Neural cell (in vitro differentiated cells): ENCODE results near the gene ZSWIM6.

ENCODE experiments used
- EP300 ChIP-seq: fragments of 450-650 bp; conservative IDR thresholded peaks from 2 replicates; pipeline ENCODE4 v1.6.1; 2014; ENCODE audit warnings: antibody characterized with exemption, mild to moderate bottlenecking, moderate library complexity; ENCODE audit not compliant: poor library complexity, severe bottlenecking
- MXI1 ChIP-seq: fragments of 450-650 bp; conservative IDR thresholded peaks from 2 replicates; pipeline ENCODE4 v1.6.1; 2014; ENCODE audit warnings: antibody characterized with exemption, mild to moderate bottlenecking; ENCODE audit not compliant: poor library complexity, severe bottlenecking
- POLR2AphosphoS5 ChIP-seq: IDR thresholded peaks from 2 replicates; pipeline ENCODE4 v1.6.1; 2012
- REST ChIP-seq: IDR thresholded peaks from 2 replicates; pipeline ENCODE4 v1.6.1; 2012; ENCODE audit warnings: borderline replicate concordance
- TF ChIP-seq, protein P1 (sequence below): fragments of 450-650 bp; IDR thresholded peaks from 2 replicates; pipeline ENCODE4 v1.5.1; 2014; ENCODE audit warnings: antibody characterized with exemption, mild to moderate bottlenecking, moderate library complexity; ENCODE audit not compliant: poor library complexity, severe bottlenecking

DNA sequence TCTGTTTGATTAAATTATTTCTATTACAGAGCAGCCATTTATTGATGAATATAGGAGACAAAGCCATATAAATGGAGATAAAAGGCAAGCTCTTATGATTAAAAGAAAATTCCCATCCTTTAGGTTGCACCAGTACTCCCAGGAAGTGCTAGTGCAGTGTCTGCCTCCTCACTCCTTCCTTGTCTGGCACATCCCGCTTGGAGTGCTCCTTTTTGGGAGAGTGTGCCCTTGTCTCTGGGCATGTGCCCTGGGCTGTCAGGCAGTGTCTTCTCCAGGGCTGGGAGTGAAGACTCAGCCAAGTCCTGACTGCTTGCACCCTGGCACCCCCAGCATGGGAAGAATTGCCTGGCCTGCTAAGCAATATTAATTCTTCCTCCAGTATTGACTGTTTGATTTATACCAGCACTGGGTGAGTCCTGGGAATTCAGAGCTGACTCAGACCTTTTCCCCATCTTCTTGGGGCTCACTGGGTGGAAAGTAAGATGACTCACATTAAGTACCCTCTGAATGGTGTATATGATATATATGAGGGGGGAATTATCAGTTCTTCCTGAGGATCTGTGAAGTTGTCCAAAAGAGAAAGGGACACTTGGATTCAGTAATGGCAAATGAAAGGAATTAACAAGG lies 62.1 kb downstream of the ZSWIM6 start:
- TF ChIP-seq EP300, result no peak
- TF ChIP-seq REST, result no peak
- TF ChIP-seq MXI1, result no peak
- TF ChIP-seq, protein P1, sequence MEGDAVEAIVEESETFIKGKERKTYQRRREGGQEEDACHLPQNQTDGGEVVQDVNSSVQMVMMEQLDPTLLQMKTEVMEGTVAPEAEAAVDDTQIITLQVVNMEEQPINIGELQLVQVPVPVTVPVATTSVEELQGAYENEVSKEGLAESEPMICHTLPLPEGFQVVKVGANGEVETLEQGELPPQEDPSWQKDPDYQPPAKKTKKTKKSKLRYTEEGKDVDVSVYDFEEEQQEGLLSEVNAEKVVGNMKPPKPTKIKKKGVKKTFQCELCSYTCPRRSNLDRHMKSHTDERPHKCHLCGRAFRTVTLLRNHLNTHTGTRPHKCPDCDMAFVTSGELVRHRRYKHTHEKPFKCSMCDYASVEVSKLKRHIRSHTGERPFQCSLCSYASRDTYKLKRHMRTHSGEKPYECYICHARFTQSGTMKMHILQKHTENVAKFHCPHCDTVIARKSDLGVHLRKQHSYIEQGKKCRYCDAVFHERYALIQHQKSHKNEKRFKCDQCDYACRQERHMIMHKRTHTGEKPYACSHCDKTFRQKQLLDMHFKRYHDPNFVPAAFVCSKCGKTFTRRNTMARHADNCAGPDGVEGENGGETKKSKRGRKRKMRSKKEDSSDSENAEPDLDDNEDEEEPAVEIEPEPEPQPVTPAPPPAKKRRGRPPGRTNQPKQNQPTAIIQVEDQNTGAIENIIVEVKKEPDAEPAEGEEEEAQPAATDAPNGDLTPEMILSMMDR, result no peak
- TF ChIP-seq POLR2AphosphoS5, result no peak
